ENCODE data around the gene NKX6-1. TPM values are rescaled to one million over a fixed set of nuclear protein-coding genes. Genes with fewer than 3 reads are reported as not detected.

NKX6-1 gene
- 19.2 and 21.1 TPM in 2 replicates for total RNA-seq
- long read RNA-seq = 0 reads

GRCh38 chr4:84498935-84499623, at the start of gene NKX6-1:
Gene NKX6-1 (minus strand): TSS chr4:84499292. CDS start chr4:84498228, 1,064 bp downstream.
- H3K27ac Mint-ChIP-seq (ENCODE audit: unreplicated experiment) = peak within 1 kb of the TSS; percentile 45

DNA sequence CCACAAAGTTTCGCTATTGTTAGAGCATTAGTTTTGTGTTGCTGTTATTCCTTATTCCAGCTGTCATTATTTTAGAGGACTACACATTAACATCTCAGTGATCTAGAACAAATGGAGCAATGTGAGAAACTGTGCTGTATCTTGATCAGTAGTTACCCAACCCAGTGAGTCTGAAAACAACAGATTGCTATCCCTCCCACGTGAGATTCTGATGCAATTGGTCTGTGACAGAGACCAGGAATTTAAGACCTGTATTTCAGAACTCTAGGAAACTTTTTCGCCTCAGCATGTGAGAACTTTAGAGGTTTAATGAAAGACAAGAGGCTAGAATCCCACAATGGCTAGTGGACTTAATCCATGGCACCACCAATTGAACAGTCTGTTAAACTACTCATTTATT, 48.1 kb upstream of the NKX6-1 start:
- no peak for DNase-seq (ENCODE audit: low read depth, low spot score)
- Mint-ChIP-seq H3K4me1 (no peaks in the 10 kb centered on the region), H3K27me3 (ENCODE audit: low read depth) (no peaks in the 10 kb centered on the region), H3K36me3 (ENCODE audit: low read depth) (no peaks in the 10 kb centered on the region), H3K9me3 (no peaks in the 10 kb centered on the region), H3K27ac (ENCODE audit: unreplicated experiment) (no peak overlapping the region), H3K4me3 (no peak overlapping the region)
- TF ChIP-seq, protein P1, sequence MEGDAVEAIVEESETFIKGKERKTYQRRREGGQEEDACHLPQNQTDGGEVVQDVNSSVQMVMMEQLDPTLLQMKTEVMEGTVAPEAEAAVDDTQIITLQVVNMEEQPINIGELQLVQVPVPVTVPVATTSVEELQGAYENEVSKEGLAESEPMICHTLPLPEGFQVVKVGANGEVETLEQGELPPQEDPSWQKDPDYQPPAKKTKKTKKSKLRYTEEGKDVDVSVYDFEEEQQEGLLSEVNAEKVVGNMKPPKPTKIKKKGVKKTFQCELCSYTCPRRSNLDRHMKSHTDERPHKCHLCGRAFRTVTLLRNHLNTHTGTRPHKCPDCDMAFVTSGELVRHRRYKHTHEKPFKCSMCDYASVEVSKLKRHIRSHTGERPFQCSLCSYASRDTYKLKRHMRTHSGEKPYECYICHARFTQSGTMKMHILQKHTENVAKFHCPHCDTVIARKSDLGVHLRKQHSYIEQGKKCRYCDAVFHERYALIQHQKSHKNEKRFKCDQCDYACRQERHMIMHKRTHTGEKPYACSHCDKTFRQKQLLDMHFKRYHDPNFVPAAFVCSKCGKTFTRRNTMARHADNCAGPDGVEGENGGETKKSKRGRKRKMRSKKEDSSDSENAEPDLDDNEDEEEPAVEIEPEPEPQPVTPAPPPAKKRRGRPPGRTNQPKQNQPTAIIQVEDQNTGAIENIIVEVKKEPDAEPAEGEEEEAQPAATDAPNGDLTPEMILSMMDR (conservative IDR thresholded peaks at IDR 0.05) = no peak

More at GRCh38 chr4:84498935-84499623, at the start of gene NKX6-1:
- Mint-ChIP-seq H3K4me3 (peak within 1 kb of the TSS; percentile 95), H3K27me3 (ENCODE audit: low read depth) (peaks cover 94% of the 10 kb centered on the region), H3K4me1 (peaks cover 74% of the 10 kb centered on the region), H3K9me3 (no peaks in the 10 kb centered on the region), H3K36me3 (ENCODE audit: low read depth) (peaks cover 7% of the 10 kb centered on the region)
- peak; percentile 76 for DNase-seq (ENCODE audit: low read depth, low spot score)
- TF ChIP-seq, protein P1 (conservative IDR thresholded peaks at IDR 0.05) = no peak

DNA sequence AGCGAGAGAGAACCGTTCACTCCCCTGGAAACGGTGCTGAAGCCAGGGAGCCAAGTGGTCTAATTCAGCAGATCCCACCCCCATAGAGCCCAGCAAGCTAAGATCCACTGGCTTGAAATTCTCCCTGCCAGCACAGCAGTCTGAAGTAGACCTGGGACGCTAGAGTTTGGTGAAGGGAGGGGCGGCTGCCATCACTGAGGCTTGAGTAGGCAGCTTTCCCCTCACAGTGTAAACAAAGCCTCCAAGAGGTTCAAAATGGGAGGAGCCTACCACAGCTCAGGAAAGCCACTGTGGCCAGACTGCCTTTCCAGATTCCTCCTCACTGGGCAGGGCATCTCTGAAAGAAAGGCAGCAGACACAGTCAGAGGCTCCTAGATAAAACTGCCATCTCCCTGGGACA, 46.0 kb upstream of the NKX6-1 start:
- no peaks in the 10 kb centered on the region for H3K4me1 Mint-ChIP-seq
- no peaks in the 10 kb centered on the region for H3K27me3 Mint-ChIP-seq (ENCODE audit: low read depth)
- no peak overlapping the region for H3K27ac Mint-ChIP-seq (ENCODE audit: unreplicated experiment)

GRCh38 chr4:84535901-84536300, 36.8 kb upstream of the NKX6-1 start:
- Mint-ChIP-seq H3K27me3 (ENCODE audit: low read depth) (peaks cover 2% of the 10 kb centered on the region), H3K36me3 (ENCODE audit: low read depth) (no peaks in the 10 kb centered on the region), H3K4me3 (no peak overlapping the region), H3K9me3 (no peaks in the 10 kb centered on the region), H3K4me1 (no peaks in the 10 kb centered on the region), H3K27ac (ENCODE audit: unreplicated experiment) (no peak overlapping the region)
- TF ChIP-seq, protein P1 (conservative IDR thresholded peaks at IDR 0.05) = no peak
- no peak for DNase-seq (ENCODE audit: low read depth, low spot score)

More for the DNA sequence above, 46.0 kb upstream of the NKX6-1 start:
- TF ChIP-seq, protein P1 (conservative IDR thresholded peaks at IDR 0.05) = no peak
- no peak for DNase-seq (ENCODE audit: low read depth, low spot score)
- Mint-ChIP-seq H3K4me3 (no peak overlapping the region), H3K36me3 (ENCODE audit: low read depth) (no peaks in the 10 kb centered on the region), H3K9me3 (no peaks in the 10 kb centered on the region)

DNA sequence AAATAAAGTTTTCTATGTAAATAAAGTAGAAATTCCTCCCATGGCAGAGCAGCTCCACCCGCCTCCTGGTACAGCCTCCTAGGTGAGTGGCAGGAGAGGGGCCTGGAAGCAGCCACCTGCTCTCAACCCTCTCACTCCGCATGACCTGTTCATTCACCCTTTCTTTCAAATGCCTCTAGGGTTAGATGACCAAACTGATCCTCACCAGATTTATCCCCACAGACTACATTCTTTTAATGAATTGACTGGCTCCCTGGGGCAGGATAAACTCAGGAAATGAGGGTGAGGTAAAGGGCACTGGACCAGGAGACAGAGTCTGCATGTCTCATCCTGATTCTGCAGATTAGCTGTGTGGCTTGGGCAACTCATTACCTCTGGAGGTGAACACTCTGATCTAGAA, 32.6 kb upstream of the NKX6-1 start:
- H3K36me3 Mint-ChIP-seq (ENCODE audit: low read depth) = no peaks in the 10 kb centered on the region
- no peaks in the 10 kb centered on the region for H3K4me1 Mint-ChIP-seq
- TF ChIP-seq, protein P1 (conservative IDR thresholded peaks at IDR 0.05) = no peak
- no peak overlapping the region for H3K4me3 Mint-ChIP-seq
- no peak overlapping the region for H3K27ac Mint-ChIP-seq (ENCODE audit: unreplicated experiment)
- DNase-seq (ENCODE audit: low read depth, low spot score) = no peak
- no peaks in the 10 kb centered on the region for H3K9me3 Mint-ChIP-seq
- H3K27me3 Mint-ChIP-seq (ENCODE audit: low read depth) = peaks cover 2% of the 10 kb centered on the region

Measured in neural crest cell (in vitro differentiated cells).